ENCODE data around the gene MDFIC2.

MDFIC2 gene

GRCh38 chr3:70182166-70182565 is 130.3 kb downstream of the MDFIC2 start:
- H3K4me1 ChIP-seq = no peaks in the 10 kb centered on the region
- no peaks in the 10 kb centered on the region for H3K9me3 ChIP-seq
- no peak for DNase-seq
- intact Hi-C loops (cut with DNase I; ENCODE audit: low total_unique reads) = no loop called here
- no peak overlapping the region for H3K27ac ChIP-seq
- no peaks in the 10 kb centered on the region for H3K36me3 ChIP-seq
- no peaks in the 10 kb centered on the region for H3K27me3 ChIP-seq
- H3K4me3 ChIP-seq = no peak overlapping the region
- no peak for TF ChIP-seq CTCF (IDR thresholded peaks at IDR 0.05)

GRCh38 chr3:70180664-70181063 is 131.8 kb downstream of the MDFIC2 start:
- Histone ChIP-seq H3K27me3 (no peaks in the 10 kb centered on the region), H3K9me3 (no peaks in the 10 kb centered on the region), H3K36me3 (no peaks in the 10 kb centered on the region), H3K4me3 (no peak overlapping the region), H3K4me1 (no peaks in the 10 kb centered on the region), H3K27ac (no peak overlapping the region)
- DNase-seq = no peak
- intact Hi-C loops (cut with DNase I; ENCODE audit: low total_unique reads) = no loop called here
- no peak for TF ChIP-seq CTCF (IDR thresholded peaks at IDR 0.05)

GRCh38 chr3:70179111-70179510 is 133.3 kb downstream of the MDFIC2 start:
- intact Hi-C loops (cut with DNase I; ENCODE audit: low total_unique reads) = no loop called here
- Histone ChIP-seq H3K4me1 (no peaks in the 10 kb centered on the region), H3K9me3 (no peaks in the 10 kb centered on the region), H3K27me3 (no peaks in the 10 kb centered on the region), H3K4me3 (no peak overlapping the region), H3K36me3 (no peaks in the 10 kb centered on the region), H3K27ac (no peak overlapping the region)
- DNase-seq = no peak
- TF ChIP-seq CTCF (IDR thresholded peaks at IDR 0.05) = no peak

GRCh38 chr3:70177881-70178645 is 134.4 kb downstream of the MDFIC2 start:
- H3K27me3 ChIP-seq = no peaks in the 10 kb centered on the region
- no peak for DNase-seq
- H3K36me3 ChIP-seq = no peaks in the 10 kb centered on the region
- no peaks in the 10 kb centered on the region for H3K4me1 ChIP-seq
- no peak overlapping the region for H3K27ac ChIP-seq
- no peak for TF ChIP-seq CTCF (IDR thresholded peaks at IDR 0.05)
- H3K9me3 ChIP-seq = no peaks in the 10 kb centered on the region
- intact Hi-C loops (cut with DNase I; ENCODE audit: low total_unique reads) = no loop called here
- no peak overlapping the region for H3K4me3 ChIP-seq

GRCh38 chr3:70176224-70176623 is 136.2 kb downstream of the MDFIC2 start:
- peaks cover 0 to 2% (median 0%) of the 10 kb centered on the region in 4 donors for H3K4me1 ChIP-seq
- no peaks in the 10 kb centered on the region for H3K9me3 ChIP-seq
- intact Hi-C loops (cut with DNase I; ENCODE audit: low total_unique reads) = no loop called here

More at GRCh38 chr3:70176224-70176623, 136.2 kb downstream of the MDFIC2 start:
- Histone ChIP-seq H3K27me3 (no peaks in the 10 kb centered on the region), H3K27ac (no peak overlapping the region), H3K4me3 (no peak overlapping the region), H3K36me3 (no peaks in the 10 kb centered on the region)
- TF ChIP-seq CTCF (IDR thresholded peaks at IDR 0.05) = no peak
- no peak for DNase-seq
